K562 (cell line): ENCODE data around the gene PLD5. TPM values are rescaled to one million over a fixed set of nuclear protein-coding genes. Genes with fewer than 3 reads are reported as not detected.

Source experiments
- ATAC-seq: fragments of 200-7000 bp; cut with Tn5 transposase; 3 replicates; pipeline ENCODE4 v1.9.1; 2020; ENCODE audit warnings: moderate library complexity
- BruUV-seq: library from RNA; stranded (reverse); fragments of 400-500 nt; replicated peaks from 2 replicates; lab custom pipeline; 2021; lab: Mats Ljungman, UMichigan
- CTCF ChIA-PET: fragments of 300-600 bp; formaldehyde crosslinking; extraction: SDS; loops from one replicate; lab custom pipeline; 2021; ENCODE audit warnings: low intra/inter-chr PET ratio; lab: Yijun Ruan, JAX
- POLR2A ChIA-PET: fragments of 300-600, 350-650 bp; sonication (Branson Sonifier 250); formaldehyde crosslinking; extraction: SDS; loops from one replicate; lab custom pipeline; 2021; ENCODE audit warnings: antibody characterized with exemption, inconsistent platforms; lab: Yijun Ruan, JAX
- DNase-seq, 4 experiments: peaks; one replicate each; pipeline versions ENCODE4 v3.0.0 to v3.0.0-alpha.2; 2011 to 2018; ENCODE audit warnings: low spot score in 3 of 4, mixed read lengths in 3 of 4; ENCODE audit errors: extremely low read depth in 1 of 4
- FAIRE-seq: peaks from 2 replicates; lab custom pipeline; 2011; peaks lifted over from hg19 to GRCh38; lab: Jason Lieb, UNC
- H2AFZ ChIP-seq: 2 replicates; pipeline ENCODE4 v1.6.0; 2011; ENCODE audit warnings: low read depth, low read length, control low read depth, inconsistent platforms
- H3K27ac ChIP-seq: fragments of 200-600 bp; 3 replicates; pipeline ENCODE4 v1.8.0; 2011; ENCODE audit warnings: low read depth, mild to moderate bottlenecking, control low read depth, inconsistent platforms, low read length, moderate library complexity, mixed read lengths; ENCODE audit errors: extremely low read depth
- H3K27me3 ChIP-seq, 2 experiments: fragments of 300-600 bp in 1 of 2; 2 replicates in 1 of 2; 3 replicates in 1 of 2; pipeline versions ENCODE4 v1.6.0 to v1.8.0; 2011; ENCODE audit warnings: inconsistent platforms in 2 of 2, low read length in 2 of 2, mild to moderate bottlenecking in 1 of 2, mixed read lengths in 1 of 2, moderate library complexity in 1 of 2; ENCODE audit not compliant: control insufficient read depth in 2 of 2, insufficient read depth in 2 of 2
- H3K36me3 ChIP-seq: fragments of 300-600 bp; 3 replicates; pipeline ENCODE4 v1.8.0; 2011; ENCODE audit warnings: mild to moderate bottlenecking, low read length, inconsistent platforms; ENCODE audit not compliant: control insufficient read depth, insufficient read depth
- H3K4me1 ChIP-seq, 2 experiments: fragments of 200-600 bp in 1 of 2; replicated peaks in 1 of 2; 2 replicates in 1 of 2; 3 replicates in 1 of 2; pipeline versions ENCODE4 v1.5.1 to v1.8.0; 2011; ENCODE audit warnings: inconsistent platforms in 2 of 2, low read length in 2 of 2, mild to moderate bottlenecking in 1 of 2, mixed read lengths in 1 of 2, moderate library complexity in 1 of 2; ENCODE audit not compliant: control insufficient read depth in 2 of 2, insufficient read depth in 2 of 2
- H3K4me2 ChIP-seq: 2 replicates; pipeline ENCODE4 v1.6.1; 2011; ENCODE audit warnings: low read length, control low read depth, inconsistent platforms, mixed read lengths; ENCODE audit not compliant: insufficient read depth
- H3K4me3 ChIP-seq: fragments of 200-600 bp; sonication (generic), shearing (Covaris generic); 2 replicates; pipeline ENCODE4 v1.5.1; 2016; ENCODE audit warnings: control low read depth, inconsistent platforms
- H3K79me2 ChIP-seq: fragments of 200-600 bp; 3 replicates; pipeline ENCODE4 v1.8.0; 2011; ENCODE audit warnings: low read length, inconsistent platforms; ENCODE audit not compliant: control insufficient read depth, insufficient read depth
- H3K9ac ChIP-seq, 2 experiments: 2 replicates each; pipeline versions ENCODE4 v1.6.0 to v1.6.1; 2011; ENCODE audit warnings: low read depth in 2 of 2, low read length in 2 of 2, control low read depth in 1 of 2, inconsistent platforms in 1 of 2, mild to moderate bottlenecking in 1 of 2, mixed read lengths in 1 of 2; ENCODE audit not compliant: insufficient read depth in 1 of 2
- H3K9me1 ChIP-seq: one replicate; pipeline ENCODE4 v1.6.0; 2011; ENCODE audit warnings: inconsistent platforms, mild to moderate bottlenecking, low read length, moderate library complexity; ENCODE audit not compliant: control insufficient read depth, insufficient read depth
- H3K9me3 ChIP-seq: replicated peaks from 2 replicates; pipeline ENCODE4 v1.5.1; 2011; ENCODE audit warnings: low read depth, low read length, inconsistent platforms; ENCODE audit not compliant: control insufficient read depth, insufficient read depth
- H4K20me1 ChIP-seq: replicated peaks from 2 replicates; pipeline ENCODE4 v1.6.1; 2011; ENCODE audit warnings: low read length, inconsistent platforms, mixed read lengths; ENCODE audit not compliant: control insufficient read depth, insufficient read depth
- ARID3B ChIP-seq: fragments of 250-450 bp; sonication (Bioruptor Pico); IDR thresholded peaks from 2 replicates; pipeline ENCODE4 v1.4.0; 2020; ENCODE audit warnings: borderline replicate concordance
- CEBPB ChIP-seq: fragments of 450-650 bp; IDR thresholded peaks from 2 replicates; pipeline ENCODE4 v1.6.1; 2016; ENCODE audit warnings: missing genetic modification characterization, missing compliant biosample characterization
- CEBPG ChIP-seq, 3 experiments: fragments of 200-800 bp in 1 of 3; sonication (Bioruptor generic) in 1 of 3; sonication (generic) in 1 of 3; formaldehyde crosslinking in 1 of 3; IDR thresholded peaks in 2 of 3; conservative IDR thresholded peaks in 1 of 3; 2 replicates each; pipeline versions ENCODE4 v1.6.1 to v1.8.0; 2016 to 2022; ENCODE audit warnings: missing compliant biosample characterization in 2 of 3, missing genetic modification characterization in 2 of 3, mild to moderate bottlenecking in 1 of 3, missing genetic modification reagents in 1 of 3
- WGBS: fragments of 100-300 bp; shearing (Covaris generic); methylation state at CpG from one replicate; pipeline ENCODE4 v1.1.6; 2016; ENCODE audit warnings: low coverage, mixed read lengths; ENCODE audit not compliant: insufficient coverage; ENCODE audit errors: missing lambda C conversion rate; 5-methylcytosine and 5-hydroxymethylcytosine counted together
- in situ Hi-C: fragments of 300-500 bp; cut with MboI; formaldehyde crosslinking; loops from 4 replicates; pipeline ENCODE4 v1.15.0; 2018; ENCODE audit warnings: inconsistent platforms, mixed read lengths
- intact Hi-C: fragments of 100-400 bp; cut with micrococcal nuclease; formaldehyde crosslinking; loops from 2 replicates; pipeline ENCODE4 v1.14.2; 2022
- polyA plus RNA-seq, 8 experiments: library from polyadenylated mRNA; depleted of rRNA in 4 of 8; stranded (reverse) in 5 of 8; unstranded in 3 of 8; fragments of >200 nt; fragmentation: Nextera tagmentation in 2 of 8; fragmentation: Illumina TruSeq in 1 of 8; extraction: Ambion mirVana in 2 of 8; extraction: Trizol in 1 of 8; gene quantifications; 2 replicates each; pipeline versions ENCODE4 v1.2.1 to v1.2.3, GENCODE V29; 2011 to 2014; ENCODE audit warnings: inconsistent platforms in 1 of 8, missing spikeins in 1 of 8
- total RNA-seq, 7 experiments: library from RNA; depleted of rRNA in 6 of 7; stranded (reverse); fragments of >200 nt in 6 of 7; fragmentation: Illumina TruSeq in 2 of 7; extraction: Trizol in 2 of 7; gene quantifications; 2 replicates each; pipeline versions ENCODE4 v1.2.1 to v1.2.3, GENCODE V29; 2011 to 2021; ENCODE audit warnings: low replicate concordance in 1 of 7

The PLD5 gene
- total and polyA plus RNA-seq, 9 of the 15 experiments (the other 6 are each of a cell fraction or from before 2014, with no cell fraction given): not detected

GRCh38 chr1:242430956-242431355 lies 93.5 kb downstream of the PLD5 start:
- Histone ChIP-seq H2AFZ (no peak overlapping the region), H3K9ac (no peak overlapping the region), H3K4me2 (no peak overlapping the region), H3K9me3 (no peaks in the 10 kb centered on the region), H3K36me3 (no peaks in the 10 kb centered on the region), H3K4me3 (no peak overlapping the region), H3K79me2 (no peaks in the 10 kb centered on the region), H3K27ac (no peak overlapping the region), H4K20me1 (no peaks in the 10 kb centered on the region), H3K9me1 (no peaks in the 10 kb centered on the region), H3K4me1 (no peaks in the 10 kb centered on the region), H3K27me3 (no peaks in the 10 kb centered on the region)
- no peak for FAIRE-seq
- TF ChIP-seq ARID3B (CRISPR knock-in tag): no peak
- TF ChIP-seq CEBPB (tag): peak; percentile 28; the same call in 1 of the 2 replicates
- no peak for TF ChIP-seq CEBPG (CRISPR knock-in tag; IDR thresholded peaks at IDR 0.05)
- peak in 1 of 2 experiments; percentile 66; a peak in 2 of 4 replicates for TF ChIP-seq CEBPG (tag; conservative IDR thresholded peaks at IDR 0.05 in 1 of 2, IDR thresholded peaks at IDR 0.05 in 1 of 2)
- ATAC-seq: no peak
- intact Hi-C loops: no loop called here
- ChIA-PET POLR2A (no interaction called here), CTCF (no interaction called here)
- BruUV-seq: no TSS peak
- 1% methylated on average over 4 of the region's 4 CpGs for WGBS
- no peak for DNase-seq
- in situ Hi-C loops: no loop called here
